GM12892 (cell line): Measurements from ENCODE around the gene PLA2G4D.
A peak's percentile ranks its signal among the peaks of the same experiment; 100 is the strongest.

Source experiments
- DNase-seq: peaks from one replicate; pipeline ENCODE4 v3.0.0; 2011; ENCODE audit not compliant: insufficient read length
- FAIRE-seq: peaks from 2 replicates; lab custom pipeline; 2011; peaks lifted over from hg19 to GRCh38; lab: Jason Lieb, UNC
- POLR2A ChIP-seq: IDR thresholded peaks from 2 replicates; pipeline ENCODE4 v1.6.1; 2011; ENCODE audit warnings: low read depth, low read length, control low read depth
- POLR2AphosphoS5 ChIP-seq: IDR thresholded peaks from 2 replicates; pipeline ENCODE4 v1.6.1; 2011; ENCODE audit warnings: low read depth, low read length, control low read depth
- TAF1 ChIP-seq: IDR thresholded peaks from 2 replicates; pipeline ENCODE4 v1.6.1; 2011; ENCODE audit warnings: low read depth, mild to moderate bottlenecking, control low read depth, low read length, borderline replicate concordance

The PLA2G4D gene

DNA sequence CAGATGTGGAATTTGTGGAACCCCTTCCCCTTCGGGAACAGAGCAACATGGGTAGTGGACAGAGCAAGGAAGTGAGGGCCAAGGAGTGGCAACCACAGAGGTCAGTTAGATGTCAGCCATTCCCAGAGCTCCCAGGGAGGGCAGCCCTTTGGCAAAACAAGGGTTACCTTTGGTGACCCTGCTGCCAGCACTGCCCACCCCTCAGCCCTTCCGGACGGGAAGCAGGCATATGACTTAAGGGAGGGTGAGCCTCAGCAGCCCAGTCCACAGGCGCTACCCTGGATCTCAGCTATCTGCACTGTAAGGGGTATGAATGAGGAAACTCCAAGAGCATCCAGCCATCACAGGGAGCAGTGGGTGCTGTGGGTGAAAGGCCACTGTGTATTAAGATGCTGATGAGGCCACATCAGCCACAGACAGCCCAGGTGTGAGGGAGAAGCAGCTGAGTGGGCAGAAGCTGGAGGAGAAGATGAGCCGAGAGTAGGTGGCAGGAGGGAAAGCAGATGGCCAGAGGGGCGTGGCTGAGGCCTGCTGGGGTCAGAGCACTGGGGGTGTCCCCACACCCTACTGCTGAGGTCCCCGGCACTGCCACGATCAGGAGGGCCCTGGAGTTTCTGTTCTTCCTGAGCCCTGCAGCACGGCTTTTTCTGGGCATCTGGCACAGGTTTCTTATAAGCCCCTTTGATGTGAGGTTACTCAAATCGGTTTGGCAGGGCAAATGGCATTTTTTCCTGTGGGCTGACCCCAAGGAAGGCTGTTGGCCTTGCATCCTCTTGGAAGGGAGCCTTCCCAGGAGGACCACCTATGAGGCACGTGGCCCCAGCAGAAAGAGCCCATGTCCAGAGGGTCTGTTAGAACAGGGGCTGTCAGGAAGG is 6.2 kb downstream of the PLA2G4D start:
- DNase-seq (no peak), FAIRE-seq (no peak)
- TF ChIP-seq TAF1 (no peak), POLR2A (no peak), POLR2AphosphoS5 (no peak)

DNA sequence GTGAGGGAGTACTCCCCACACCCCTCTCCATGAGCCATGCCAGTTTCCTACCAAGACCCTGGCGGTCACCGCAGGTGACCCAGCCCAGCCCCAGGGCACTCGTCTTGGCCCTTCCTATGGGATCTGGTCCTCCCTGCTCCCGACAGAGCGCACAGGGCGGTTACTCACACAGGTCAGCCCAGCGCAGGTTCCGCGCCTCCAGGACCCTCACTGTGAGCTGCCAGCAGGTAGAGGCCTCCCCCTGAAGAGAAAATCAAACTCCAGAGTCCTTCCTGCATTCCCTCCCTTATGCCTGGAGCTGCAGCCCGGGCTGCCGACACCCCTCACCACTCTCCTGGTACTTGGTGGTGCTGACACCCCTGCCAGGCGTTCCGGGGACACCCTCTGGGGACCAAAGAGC is 6.9 kb downstream of the PLA2G4D start:
- no peak for DNase-seq
- FAIRE-seq: no peak
- TF ChIP-seq POLR2A (no peak), POLR2AphosphoS5 (no peak), TAF1 (no peak)

DNA sequence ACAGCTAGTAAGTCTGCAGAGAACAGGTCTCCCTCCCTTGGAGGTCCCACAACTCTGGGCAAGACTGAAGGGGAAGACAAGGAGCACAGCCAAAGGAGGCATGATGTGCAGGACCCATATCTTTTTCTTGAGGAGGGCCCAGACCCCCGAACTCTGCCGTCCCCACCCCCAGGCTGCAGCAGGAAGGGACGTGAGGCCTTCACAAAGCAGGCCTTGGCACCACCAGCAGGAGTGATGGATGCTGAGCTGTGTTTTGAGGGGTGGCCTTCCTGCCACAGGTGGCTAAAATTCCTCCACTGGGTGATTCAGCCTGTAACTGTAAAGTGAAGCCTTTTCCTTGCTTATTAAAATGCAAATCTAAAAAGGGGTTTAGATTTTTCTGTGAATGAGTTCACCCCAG is 8.6 kb downstream of the PLA2G4D start:
- FAIRE-seq: no peak
- TF ChIP-seq POLR2AphosphoS5: no peak
- no peak for TF ChIP-seq TAF1
- no peak for DNase-seq

DNA sequence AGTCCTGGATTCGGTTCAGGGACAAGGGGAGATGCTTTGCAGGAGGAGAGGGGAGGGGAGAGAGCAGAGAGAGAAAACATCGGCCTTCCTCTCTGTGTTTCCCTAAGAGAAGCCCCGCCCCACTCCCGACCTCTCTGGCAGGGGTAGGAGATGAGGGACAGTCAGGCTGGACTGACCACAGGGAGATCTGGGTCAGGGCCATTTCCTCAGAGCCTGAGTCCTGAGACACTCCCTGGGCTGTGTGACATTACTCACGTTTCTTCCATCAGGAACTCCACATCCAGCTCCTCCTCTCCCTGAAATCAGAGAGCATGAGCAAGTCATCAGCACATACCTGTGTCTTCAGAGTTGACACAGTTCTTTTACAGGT is 9.1 kb downstream of the PLA2G4D start:
- no peak for FAIRE-seq
- TF ChIP-seq POLR2A: no peak
- no peak for TF ChIP-seq TAF1
- TF ChIP-seq POLR2AphosphoS5: no peak

DNA sequence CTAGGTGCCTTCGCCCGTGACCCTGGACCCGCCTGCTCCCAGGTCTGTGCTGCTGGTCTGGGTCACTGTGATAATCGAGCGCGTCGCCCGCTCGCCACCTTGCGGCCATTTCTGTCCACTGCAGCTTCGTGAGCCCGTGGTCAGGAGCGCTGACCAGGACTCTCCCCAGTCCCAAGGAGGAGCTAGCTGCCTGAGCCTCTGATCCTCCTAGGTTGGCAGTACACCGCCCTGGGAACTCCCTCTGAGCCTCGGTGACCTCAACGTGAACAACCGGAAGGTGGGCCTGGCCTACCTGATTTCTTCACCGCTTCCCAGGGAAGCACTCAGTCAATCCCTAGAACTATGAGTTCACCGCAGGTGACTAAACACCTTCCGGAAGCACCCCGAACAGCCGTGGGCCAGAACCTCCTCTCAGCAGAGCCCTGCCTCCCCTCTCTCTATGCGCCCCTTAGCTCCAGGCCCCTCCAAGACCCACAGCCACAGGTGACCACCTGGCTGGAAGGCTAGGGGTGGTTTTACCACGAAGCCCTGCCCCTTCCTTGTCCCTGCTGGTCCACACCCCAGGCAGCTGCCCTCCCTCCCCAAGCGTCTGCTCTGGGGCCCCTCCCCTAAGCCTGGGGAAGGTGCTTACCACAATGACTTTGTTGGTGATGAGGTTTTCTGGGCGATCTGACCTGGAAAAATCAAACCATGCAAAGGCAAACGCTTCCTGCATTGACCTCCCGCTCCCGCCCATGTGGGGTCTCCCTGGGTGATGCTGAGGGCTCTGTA is 9.7 kb downstream of the PLA2G4D start:
- TF ChIP-seq TAF1 (no peak), POLR2AphosphoS5 (no peak), POLR2A (no peak)
- FAIRE-seq: peak; percentile 84
- peak; percentile 71 for DNase-seq

More for the DNA sequence above, 9.1 kb downstream of the PLA2G4D start:
- no peak for DNase-seq

DNA sequence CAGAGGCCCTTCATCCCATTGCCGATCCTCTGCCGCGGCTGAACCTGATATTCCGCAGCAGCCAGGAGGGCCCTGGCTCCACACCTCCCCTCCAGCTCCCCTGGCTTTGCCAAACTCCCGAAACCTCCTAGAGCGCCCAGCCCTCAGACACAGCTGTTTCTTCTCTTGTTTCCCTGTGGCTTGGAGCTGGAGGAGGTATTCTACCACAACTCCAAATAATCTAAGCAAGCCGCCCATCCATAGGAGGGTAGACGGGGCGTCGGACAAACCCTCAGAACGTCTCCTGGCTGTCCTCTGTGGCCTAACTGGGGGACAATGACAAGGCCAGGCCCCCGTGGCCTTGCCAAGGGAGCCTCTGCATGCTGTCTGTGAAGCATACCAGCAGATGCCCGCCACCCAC is 10.4 kb downstream of the PLA2G4D start:
- no peak for FAIRE-seq
- no peak for TF ChIP-seq TAF1
- TF ChIP-seq POLR2AphosphoS5: no peak
- no peak for TF ChIP-seq POLR2A
- no peak for DNase-seq

DNA sequence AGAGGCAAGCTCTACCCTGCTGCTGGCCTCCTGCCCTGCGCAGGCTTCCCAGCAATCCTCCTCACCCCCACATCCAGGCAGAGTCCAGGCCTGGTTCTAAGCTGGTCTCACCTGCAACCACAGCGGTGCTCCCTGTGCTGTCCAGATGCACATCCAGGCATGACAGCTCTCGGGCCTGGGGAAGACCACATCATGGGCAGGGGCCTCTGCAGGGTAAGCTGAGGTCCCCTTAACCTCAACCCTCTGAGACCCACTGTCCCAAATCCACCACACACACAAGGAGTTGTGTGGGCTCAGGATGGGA is 10.8 kb downstream of the PLA2G4D start:
- FAIRE-seq (no peak), DNase-seq (no peak)
- TF ChIP-seq TAF1: no peak

DNA sequence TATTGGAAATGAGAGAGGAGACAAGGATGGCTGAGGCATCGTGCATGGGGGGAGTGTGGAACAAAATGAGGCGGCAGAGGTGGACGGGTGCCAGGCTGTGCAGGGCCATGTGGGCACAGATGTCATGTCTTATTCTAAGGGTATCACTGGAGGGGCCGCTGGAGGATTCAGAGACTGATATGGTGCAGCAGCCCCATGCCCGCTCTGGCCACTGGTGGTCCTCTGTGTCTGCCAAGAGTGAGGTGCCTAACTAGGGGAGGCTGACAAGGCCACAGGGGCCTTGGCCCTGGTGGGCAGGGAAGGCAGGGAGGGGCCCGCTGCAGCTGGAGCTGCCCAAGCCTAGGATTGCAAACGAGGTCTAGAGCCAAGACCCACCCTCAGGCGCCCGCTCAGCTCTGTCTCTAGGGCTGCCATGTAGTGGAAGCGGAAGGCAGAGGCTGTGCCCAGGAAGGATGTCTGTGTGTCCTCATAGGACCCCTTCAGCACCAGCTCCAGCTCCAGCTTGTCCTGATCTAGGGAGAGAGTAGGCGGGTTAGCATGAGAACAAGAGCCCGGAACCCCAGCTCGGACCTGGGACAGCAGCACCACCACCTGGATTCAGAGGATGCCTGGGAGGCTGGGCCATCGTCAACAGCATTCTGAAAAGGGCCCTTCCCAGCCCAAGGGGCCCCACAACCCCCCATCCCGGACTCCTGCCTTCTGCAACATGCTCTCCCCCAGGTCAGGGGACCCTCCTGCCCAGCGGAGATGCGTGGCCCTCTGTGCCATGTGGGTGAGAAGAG is 11.3 kb downstream of the PLA2G4D start:
- FAIRE-seq: no peak
- TF ChIP-seq POLR2AphosphoS5: no peak
- TF ChIP-seq POLR2A: no peak
- no peak for TF ChIP-seq TAF1
- no peak for DNase-seq

DNA sequence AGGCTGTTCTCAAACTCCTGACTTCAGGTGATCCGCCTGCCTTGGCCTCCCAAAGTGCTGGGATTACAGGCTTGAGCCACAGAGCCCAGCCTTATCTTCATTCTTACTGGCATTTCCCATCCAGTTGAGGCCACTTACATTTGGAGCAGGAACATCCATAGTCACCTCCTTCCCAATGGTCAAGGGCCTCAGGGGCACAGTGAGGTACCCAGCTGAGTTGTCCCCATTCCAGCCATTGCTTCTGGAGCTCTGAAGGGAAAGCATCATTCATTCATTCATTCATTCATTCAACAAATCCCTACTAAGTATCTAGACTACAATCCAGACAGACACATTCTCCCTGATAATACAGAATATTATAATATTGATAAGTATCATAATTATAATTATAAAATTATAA is 12.2 kb downstream of the PLA2G4D start:
- TF ChIP-seq TAF1 (no peak), POLR2A (no peak), POLR2AphosphoS5 (no peak)
- DNase-seq (no peak), FAIRE-seq (no peak)

DNA sequence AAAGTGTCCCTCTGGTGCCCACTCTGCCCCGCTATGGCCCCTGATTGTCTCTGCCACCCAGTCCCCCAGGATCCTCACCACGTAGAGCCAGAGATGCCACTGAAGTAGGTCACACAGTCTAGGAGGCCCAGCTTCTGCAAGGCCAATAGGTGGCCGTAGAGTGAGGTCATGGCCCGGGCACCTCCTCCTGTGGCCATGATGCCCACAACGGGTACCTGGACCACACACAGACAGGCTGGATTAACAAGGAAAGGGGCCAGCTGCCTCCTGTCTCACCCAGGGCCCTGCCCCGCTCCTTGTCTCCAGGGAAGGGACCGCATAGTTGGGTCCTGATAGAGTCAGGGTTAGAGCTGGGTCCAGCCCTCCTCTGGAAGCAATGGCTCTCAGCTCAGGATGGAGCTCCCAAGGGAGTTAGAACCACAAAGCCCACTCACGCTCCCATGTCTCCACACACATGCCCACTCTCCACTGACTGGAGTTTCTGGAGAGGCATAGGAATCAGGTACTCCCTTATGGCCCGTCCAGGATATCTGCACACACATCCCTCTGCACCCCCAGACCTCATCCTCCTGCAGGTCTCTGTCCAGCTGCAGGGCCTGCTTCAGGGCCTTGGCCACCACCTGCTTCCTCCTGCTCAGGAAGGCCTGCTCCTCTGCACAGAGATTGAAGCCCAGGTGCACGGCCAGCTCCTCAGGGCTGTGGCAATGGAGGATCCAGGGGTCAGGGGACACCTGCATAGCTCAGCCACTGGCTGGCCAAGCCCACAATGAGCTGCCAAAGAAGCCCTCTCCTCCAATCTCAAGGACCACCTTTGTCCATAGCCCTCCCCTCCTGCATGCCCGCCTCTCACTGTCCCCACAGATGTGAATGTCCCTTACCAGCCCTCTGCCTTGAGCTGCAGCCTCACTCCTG is 13.2 kb downstream of the PLA2G4D start:
- DNase-seq (no peak), FAIRE-seq (no peak)
- no peak for TF ChIP-seq POLR2A
- no peak for TF ChIP-seq POLR2AphosphoS5
- TF ChIP-seq TAF1: no peak

DNA sequence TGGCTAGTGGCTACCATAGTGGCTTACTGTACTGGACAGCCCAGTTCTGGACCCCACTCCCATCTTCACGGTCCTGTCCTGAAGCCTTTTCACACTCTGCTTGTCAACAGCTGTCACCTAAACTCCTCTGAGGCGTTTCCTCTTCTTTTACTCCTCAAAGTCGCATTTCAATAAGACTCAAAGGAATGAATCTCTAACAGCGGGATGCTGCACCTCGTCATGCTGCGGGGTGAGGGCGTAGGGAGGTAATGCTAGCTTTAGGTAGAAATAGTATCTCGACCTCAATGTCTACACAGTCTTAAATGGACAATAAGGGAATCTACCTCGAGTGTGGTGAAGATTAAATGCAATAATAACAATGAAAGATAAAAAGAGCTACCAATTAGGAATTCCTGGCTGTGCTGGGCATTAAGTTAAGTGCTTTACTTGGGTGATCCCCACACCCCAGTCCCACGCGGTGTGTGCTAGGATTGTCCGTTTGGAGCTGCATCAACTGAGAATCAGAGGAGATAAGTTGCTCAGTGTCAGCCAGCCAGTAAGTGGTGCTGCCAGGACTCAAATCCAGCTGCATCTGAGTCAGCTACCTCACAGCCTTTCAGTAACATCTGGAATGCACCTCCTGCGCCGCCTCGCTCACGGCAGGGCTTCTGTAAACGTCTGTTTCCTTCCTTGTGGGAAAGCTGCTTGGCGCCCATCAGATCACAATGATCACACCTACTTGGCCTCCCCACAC is 14.0 kb downstream of the PLA2G4D start:
- FAIRE-seq (no peak), DNase-seq (no peak)
- TF ChIP-seq POLR2AphosphoS5: no peak
- TF ChIP-seq TAF1: no peak
- TF ChIP-seq POLR2A: no peak
